Sigmoid colon (tissue), 4 donors: ENCODE data around the gene MMP7.

Source experiments
- EP300 ChIP-seq, 4 donors: sonication (generic); formaldehyde crosslinking; IDR thresholded peaks; one replicate each; pipeline ENCODE4 v1.6.1; 2017; ENCODE audit warnings: antibody characterized with exemption in 4 of 4
- POLR2A ChIP-seq, 2 donors: fragments of 450-650 bp; IDR thresholded peaks; one replicate each; pipeline ENCODE4 v1.6.1; 2016; ENCODE audit warnings: antibody characterized with exemption in 2 of 2, mild to moderate bottlenecking in 2 of 2, moderate library complexity in 2 of 2
- POLR2AphosphoS5 ChIP-seq, 4 donors: sonication (generic); formaldehyde crosslinking; IDR thresholded peaks; one replicate each; pipeline ENCODE4 v1.6.1; 2017; ENCODE audit warnings: antibody characterized with exemption in 4 of 4
- TF ChIP-seq, protein P1 (sequence below), 4 experiments: fragments of 450-650 bp in 3 of 4; fragments of 200-600 bp in 1 of 4; IDR thresholded peaks; one replicate each; pipeline ENCODE4 v1.5.1; 2016 to 2019; ENCODE audit warnings: antibody characterized with exemption in 4 of 4, mild to moderate bottlenecking in 3 of 4, moderate library complexity in 2 of 4

GRCh38 chr11:102527684-102528083 is 2.9 kb downstream of the MMP7 start:
- TF ChIP-seq, protein P1, sequence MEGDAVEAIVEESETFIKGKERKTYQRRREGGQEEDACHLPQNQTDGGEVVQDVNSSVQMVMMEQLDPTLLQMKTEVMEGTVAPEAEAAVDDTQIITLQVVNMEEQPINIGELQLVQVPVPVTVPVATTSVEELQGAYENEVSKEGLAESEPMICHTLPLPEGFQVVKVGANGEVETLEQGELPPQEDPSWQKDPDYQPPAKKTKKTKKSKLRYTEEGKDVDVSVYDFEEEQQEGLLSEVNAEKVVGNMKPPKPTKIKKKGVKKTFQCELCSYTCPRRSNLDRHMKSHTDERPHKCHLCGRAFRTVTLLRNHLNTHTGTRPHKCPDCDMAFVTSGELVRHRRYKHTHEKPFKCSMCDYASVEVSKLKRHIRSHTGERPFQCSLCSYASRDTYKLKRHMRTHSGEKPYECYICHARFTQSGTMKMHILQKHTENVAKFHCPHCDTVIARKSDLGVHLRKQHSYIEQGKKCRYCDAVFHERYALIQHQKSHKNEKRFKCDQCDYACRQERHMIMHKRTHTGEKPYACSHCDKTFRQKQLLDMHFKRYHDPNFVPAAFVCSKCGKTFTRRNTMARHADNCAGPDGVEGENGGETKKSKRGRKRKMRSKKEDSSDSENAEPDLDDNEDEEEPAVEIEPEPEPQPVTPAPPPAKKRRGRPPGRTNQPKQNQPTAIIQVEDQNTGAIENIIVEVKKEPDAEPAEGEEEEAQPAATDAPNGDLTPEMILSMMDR (IDR thresholded peaks at IDR 0.05) = no peak
- TF ChIP-seq EP300 (IDR thresholded peaks at IDR 0.05) (no peak), POLR2A (IDR thresholded peaks at IDR 0.05) (no peak), POLR2AphosphoS5 (IDR thresholded peaks at IDR 0.05) (no peak)
